ENCODE data around the gene MC5R.

DNA sequence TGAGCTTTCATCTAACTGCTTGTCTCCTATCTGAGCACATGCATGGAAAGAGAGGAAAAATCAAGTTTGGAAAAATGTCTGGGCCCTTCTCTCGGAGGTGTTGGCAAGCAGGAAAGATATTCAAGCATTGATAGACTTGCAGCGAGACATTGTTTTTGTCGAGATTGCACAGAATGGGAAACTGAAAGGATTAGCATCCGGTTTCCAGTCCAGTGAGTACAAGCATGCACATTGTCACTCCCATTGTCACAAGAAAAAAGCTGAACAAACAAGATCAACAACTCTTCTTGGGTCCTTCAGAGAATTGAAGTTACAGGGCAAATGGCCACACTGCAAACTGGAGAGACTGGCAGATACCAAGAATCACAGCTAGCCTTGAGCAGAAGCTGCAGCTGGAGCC, 19.6 kb upstream of the MC5R start:
- no peak for TF ChIP-seq CTCF (IDR thresholded peaks at IDR 0.05)
- TF ChIP-seq EP300 (IDR thresholded peaks at IDR 0.05): no peak
- TF ChIP-seq POLR2AphosphoS5 (IDR thresholded peaks at IDR 0.05): no peak
